Measurements from ENCODE around the gene PROS1.
"Not testable (repeated sequence)": the region's sequence is repeated elsewhere in the genome, so short reads cannot be mapped to it uniquely, and the experiment has no call there.

- not testable (repeated sequence) for TF ChIP-seq POLR2A (IDR thresholded peaks at IDR 0.05; ENCODE audit: low read depth, low read length); POLR2AphosphoS5 (IDR thresholded peaks at IDR 0.05; ENCODE audit: low read depth, low read length); TAF1 (IDR thresholded peaks at IDR 0.05; ENCODE audit: low read depth, low read length); POU2F2 (IDR thresholded peaks at IDR 0.05; ENCODE audit: low read depth, low read length); PAX5 (IDR thresholded peaks at IDR 0.05; ENCODE audit: insufficient read depth, low read length, severe bottlenecking); SPI1 (IDR thresholded peaks at IDR 0.05; ENCODE audit: low read depth, low read length)
Measured at GRCh38 chr3:93965106-93965505, 8.6 kb downstream of the PROS1 start.

Data from GM12891 (cell line).